ENCODE data around the gene SLC1A3.

Gene SLC1A3

DNA sequence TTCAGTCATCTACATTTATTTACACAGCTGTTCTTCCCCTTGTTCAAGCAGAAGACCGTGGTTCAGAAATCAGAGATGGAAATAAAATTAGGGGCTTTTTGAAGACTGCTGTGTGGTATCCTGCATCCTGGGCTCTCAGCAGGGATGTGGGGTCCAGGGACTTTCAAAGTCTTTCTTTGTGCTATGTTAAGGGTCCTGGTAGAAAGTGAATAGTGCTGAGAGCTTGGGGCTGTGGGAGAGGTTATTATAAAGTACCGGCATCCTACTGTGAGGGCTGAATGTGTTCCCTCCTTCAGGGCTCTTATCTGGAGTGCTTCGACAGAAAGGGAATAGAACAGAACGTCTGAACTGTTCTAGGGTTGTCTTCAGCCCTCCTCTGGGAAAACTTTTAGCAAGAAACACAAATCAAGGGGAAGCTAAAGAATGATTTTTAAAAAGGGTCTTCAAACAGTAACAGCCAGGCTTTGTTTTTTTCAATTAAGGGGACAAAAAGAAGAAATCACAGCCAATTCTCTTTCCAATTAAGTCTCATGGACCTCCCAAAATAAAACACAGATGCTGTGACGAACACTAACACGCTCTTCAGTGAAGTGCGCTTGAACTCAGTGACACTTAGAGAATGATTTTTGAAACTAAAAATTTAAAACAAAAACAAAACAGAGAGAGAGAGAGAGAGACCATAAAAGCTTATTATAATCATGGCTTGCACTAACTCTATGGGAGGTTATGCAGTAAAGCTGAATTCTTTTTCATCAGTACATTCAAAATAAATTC lies 15.7 kb upstream of the SLC1A3 start:
- no peak for TF ChIP-seq TAF1 (IDR thresholded peaks at IDR 0.05; ENCODE audit: borderline replicate concordance, insufficient read depth, low read length)
- no peak for TF ChIP-seq SIN3A (IDR thresholded peaks at IDR 0.05; ENCODE audit: borderline replicate concordance, insufficient read depth, low read length)
- TF ChIP-seq FOXP2 (optimal IDR thresholded peaks at IDR 0.05; ENCODE audit: borderline replicate concordance, extremely low read depth, extremely low read length, insufficient read depth), result no peak
- no peak for TF ChIP-seq POLR2AphosphoS5 (IDR thresholded peaks at IDR 0.05; ENCODE audit: low read depth, low read length)
- TF ChIP-seq, protein P1, sequence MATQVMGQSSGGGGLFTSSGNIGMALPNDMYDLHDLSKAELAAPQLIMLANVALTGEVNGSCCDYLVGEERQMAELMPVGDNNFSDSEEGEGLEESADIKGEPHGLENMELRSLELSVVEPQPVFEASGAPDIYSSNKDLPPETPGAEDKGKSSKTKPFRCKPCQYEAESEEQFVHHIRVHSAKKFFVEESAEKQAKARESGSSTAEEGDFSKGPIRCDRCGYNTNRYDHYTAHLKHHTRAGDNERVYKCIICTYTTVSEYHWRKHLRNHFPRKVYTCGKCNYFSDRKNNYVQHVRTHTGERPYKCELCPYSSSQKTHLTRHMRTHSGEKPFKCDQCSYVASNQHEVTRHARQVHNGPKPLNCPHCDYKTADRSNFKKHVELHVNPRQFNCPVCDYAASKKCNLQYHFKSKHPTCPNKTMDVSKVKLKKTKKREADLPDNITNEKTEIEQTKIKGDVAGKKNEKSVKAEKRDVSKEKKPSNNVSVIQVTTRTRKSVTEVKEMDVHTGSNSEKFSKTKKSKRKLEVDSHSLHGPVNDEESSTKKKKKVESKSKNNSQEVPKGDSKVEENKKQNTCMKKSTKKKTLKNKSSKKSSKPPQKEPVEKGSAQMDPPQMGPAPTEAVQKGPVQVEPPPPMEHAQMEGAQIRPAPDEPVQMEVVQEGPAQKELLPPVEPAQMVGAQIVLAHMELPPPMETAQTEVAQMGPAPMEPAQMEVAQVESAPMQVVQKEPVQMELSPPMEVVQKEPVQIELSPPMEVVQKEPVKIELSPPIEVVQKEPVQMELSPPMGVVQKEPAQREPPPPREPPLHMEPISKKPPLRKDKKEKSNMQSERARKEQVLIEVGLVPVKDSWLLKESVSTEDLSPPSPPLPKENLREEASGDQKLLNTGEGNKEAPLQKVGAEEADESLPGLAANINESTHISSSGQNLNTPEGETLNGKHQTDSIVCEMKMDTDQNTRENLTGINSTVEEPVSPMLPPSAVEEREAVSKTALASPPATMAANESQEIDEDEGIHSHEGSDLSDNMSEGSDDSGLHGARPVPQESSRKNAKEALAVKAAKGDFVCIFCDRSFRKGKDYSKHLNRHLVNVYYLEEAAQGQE (IDR thresholded peaks at IDR 0.05; ENCODE audit: insufficient read depth in 1 of 2, low read depth in 2 of 2, low read length in 2 of 2), result no peak

DNA sequence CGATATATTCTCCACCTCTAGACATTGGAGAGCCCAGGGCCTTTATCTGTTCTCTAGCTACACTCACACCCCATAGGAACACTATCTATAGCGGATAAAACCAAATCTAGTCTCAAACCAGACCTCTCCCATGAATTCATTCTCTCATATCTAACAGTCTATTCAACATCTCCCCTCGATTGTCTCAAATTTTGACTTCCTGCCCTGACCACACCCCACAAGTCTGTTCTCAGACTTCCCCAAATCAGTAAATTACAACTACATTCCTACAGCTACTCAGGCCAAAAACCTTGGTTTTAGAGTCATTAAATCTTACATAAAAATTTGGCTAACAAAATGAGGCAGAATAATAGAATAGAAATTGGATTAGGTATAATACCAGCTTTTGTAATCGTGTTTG lies 12.5 kb upstream of the SLC1A3 start:
- TF ChIP-seq POLR2AphosphoS5 (IDR thresholded peaks at IDR 0.05; ENCODE audit: low read depth, low read length) (no peak), SIN3A (IDR thresholded peaks at IDR 0.05; ENCODE audit: borderline replicate concordance, insufficient read depth, low read length) (no peak), TAF1 (IDR thresholded peaks at IDR 0.05; ENCODE audit: borderline replicate concordance, insufficient read depth, low read length) (no peak), FOXP2 (optimal IDR thresholded peaks at IDR 0.05; ENCODE audit: borderline replicate concordance, extremely low read depth, extremely low read length, insufficient read depth) (no peak)
- TF ChIP-seq, protein P1 (IDR thresholded peaks at IDR 0.05; ENCODE audit: insufficient read depth in 1 of 2, low read depth in 2 of 2, low read length in 2 of 2), result no peak

DNA sequence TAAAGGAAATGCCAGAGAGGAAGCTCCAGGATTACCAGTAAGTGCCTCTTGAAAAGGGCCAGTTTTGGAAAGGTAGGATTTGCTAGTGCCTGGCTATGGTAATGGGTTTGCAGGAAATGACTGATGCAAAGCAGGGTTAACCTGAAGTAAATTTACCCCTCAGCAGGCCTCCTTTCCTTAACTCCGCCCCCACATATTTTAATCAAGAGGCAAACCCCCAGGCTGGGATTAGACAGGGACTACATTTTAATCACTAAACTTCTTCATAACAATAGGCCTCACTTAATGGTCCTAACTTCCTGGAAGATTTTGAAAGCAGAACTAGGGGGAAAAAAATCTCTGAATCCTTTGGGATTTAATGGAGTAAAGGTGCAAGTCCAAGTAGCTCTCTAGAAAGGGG lies 10.2 kb upstream of the SLC1A3 start:
- TF ChIP-seq SIN3A (IDR thresholded peaks at IDR 0.05; ENCODE audit: borderline replicate concordance, insufficient read depth, low read length), result no peak
- no peak for TF ChIP-seq POLR2AphosphoS5 (IDR thresholded peaks at IDR 0.05; ENCODE audit: low read depth, low read length)
- TF ChIP-seq FOXP2 (optimal IDR thresholded peaks at IDR 0.05; ENCODE audit: borderline replicate concordance, extremely low read depth, extremely low read length, insufficient read depth), result no peak
- no peak for TF ChIP-seq TAF1 (IDR thresholded peaks at IDR 0.05; ENCODE audit: borderline replicate concordance, insufficient read depth, low read length)
- TF ChIP-seq, protein P1 (IDR thresholded peaks at IDR 0.05; ENCODE audit: insufficient read depth in 1 of 2, low read depth in 2 of 2, low read length in 2 of 2), result no peak

DNA sequence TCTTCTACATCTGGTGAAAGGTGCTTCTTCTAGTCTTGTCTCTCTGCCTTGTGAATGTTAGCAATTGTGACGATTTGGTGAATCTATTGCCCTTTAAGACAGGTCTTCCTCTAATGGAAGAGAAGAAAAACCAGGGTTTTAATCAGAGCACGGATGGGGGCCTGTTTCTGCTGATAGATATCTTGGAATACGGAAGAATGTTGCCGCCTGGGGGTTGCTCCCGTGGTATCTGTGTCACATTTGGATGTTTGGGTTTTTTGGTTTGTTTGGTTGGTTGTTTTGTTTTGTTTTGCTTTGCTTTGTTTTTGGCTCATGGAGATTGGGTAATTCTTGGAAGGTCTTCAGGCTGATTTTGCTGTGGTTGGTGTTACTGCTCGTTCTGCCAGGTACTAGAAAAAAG lies 9.7 kb upstream of the SLC1A3 start:
- TF ChIP-seq TAF1 (IDR thresholded peaks at IDR 0.05; ENCODE audit: borderline replicate concordance, insufficient read depth, low read length) (no peak), SIN3A (IDR thresholded peaks at IDR 0.05; ENCODE audit: borderline replicate concordance, insufficient read depth, low read length) (no peak), FOXP2 (optimal IDR thresholded peaks at IDR 0.05; ENCODE audit: borderline replicate concordance, extremely low read depth, extremely low read length, insufficient read depth) (no peak), POLR2AphosphoS5 (IDR thresholded peaks at IDR 0.05; ENCODE audit: low read depth, low read length) (no peak)
- TF ChIP-seq, protein P1 (IDR thresholded peaks at IDR 0.05; ENCODE audit: insufficient read depth in 1 of 2, low read depth in 2 of 2, low read length in 2 of 2), result no peak

All from PFSK-1 (cell line).